Sciatic nerve (tissue), 2 donors: ENCODE data around the gene NR1H3. TPM values are rescaled to one million over a fixed set of nuclear protein-coding genes. Genes with fewer than 3 reads are reported as not detected.
"Not testable (repeated sequence)": the region's sequence is repeated elsewhere in the genome, so short reads cannot be mapped to it uniquely, and the experiment has no call there.

Experiments
- ATAC-seq: fragments of 200-7000 bp; cut with Tn5 transposase; one replicate; pipeline ENCODE4 v1.9.1; 2020; ENCODE audit warnings: mild to moderate bottlenecking, moderate library complexity
- DNase-seq: peaks from one replicate; pipeline ENCODE4 v3.0.0-alpha.2; 2020; ENCODE audit warnings: low spot score
- intact Hi-C: fragments of 100-400 bp; cut with DNase I; formaldehyde crosslinking; loops from one replicate; pipeline ENCODE4 v1.14.2; 2022
- total RNA-seq: library from RNA; stranded (reverse); fragmentation: NEBNext Ultra II Directional; extraction: Animal tissue kit (Norgen Biotek cat#: 25700); gene quantifications from one replicate; pipeline ENCODE4 v1.2.1, GENCODE V29; 2021
- donor health status: DM: no; HTN: no; CAD: no.
- donor health status: DM: no; HTN: no; CAD: no.

Gene NR1H3
- total RNA-seq, result 132 TPM

DNA sequence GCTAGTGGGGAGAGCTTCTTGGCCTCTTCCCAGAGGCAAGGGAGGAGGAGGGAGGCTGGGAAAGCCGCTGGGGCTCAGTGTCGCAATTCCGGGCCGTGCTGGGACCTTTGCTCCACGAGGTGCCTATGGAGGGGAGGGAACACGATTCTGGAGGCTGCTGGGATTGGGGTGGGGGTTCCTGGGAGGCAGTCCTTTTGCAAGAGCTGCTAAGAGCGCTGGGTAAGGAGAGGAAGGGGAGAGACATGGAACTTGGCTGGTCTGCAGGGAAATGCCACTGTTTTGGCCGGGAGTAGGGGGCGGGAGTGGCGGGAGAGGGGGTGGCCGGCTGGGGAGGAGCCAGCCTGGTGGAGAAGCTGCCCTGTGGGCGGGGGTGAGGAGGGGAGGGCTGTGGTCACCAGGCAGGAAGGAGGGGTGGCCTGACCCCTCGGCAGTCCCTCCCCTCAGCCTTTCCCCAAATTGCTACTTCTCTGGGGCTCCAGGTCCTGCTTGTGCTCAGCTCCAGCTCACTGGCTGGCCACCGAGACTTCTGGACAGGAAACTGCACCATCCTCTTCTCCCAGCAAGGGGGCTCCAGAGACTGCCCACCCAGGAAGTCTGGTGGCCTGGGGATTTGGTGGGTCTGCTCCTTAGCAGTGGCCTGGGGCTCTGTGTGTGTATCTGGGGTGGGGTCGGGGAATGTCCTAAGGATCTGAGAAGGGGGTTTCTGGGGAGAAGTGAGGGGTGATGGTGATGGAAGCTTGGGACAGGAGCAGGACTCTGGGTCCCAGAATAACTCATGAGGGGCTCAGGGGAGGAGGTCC is at the start of gene NR1H3:
NR1H3 (plus strand) TSS at position 480 of the 800 bp plus-strand sequence. CDS start 1,221 bp downstream, outside the sequence.
- DNase-seq (peak; percentile 90), ATAC-seq (peak; percentile 78)
- intact Hi-C loops, result loop anchor here (5.0 kb wide), 1 partner anchor 75 kb away; no protein-coding TSS in a partner anchor

GRCh38 chr11:47208008-47208552 is 49.7 kb upstream of the NR1H3 start:
- ATAC-seq, DNase-seq, intact Hi-C loops: not testable (repeated sequence)

DNA sequence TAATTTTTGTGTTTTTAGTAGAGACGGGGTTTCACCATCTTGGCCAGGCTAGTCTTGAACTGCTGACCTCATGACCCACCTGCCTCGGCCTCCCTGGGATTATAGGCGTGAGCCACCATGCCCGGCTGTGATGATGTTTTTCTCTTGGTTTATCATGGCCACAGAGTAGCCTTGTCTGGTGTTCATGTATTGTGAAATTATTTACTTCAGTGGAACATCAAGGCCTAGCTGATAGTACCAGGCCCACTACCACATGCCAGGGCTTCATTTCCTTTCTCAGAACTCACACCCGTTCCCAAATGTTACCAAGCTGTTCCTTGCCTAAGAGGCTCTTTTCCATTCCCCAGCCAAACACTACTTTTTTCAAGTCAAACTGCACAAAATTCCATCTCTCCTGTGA is 49.2 kb upstream of the NR1H3 start:
- intact Hi-C loops, result no loop called here
- no peak for ATAC-seq
- DNase-seq, result no peak

GRCh38 chr11:47212938-47213337 is 44.9 kb upstream of the NR1H3 start:
- intact Hi-C loops, result no loop called here
- no peak for ATAC-seq

DNA sequence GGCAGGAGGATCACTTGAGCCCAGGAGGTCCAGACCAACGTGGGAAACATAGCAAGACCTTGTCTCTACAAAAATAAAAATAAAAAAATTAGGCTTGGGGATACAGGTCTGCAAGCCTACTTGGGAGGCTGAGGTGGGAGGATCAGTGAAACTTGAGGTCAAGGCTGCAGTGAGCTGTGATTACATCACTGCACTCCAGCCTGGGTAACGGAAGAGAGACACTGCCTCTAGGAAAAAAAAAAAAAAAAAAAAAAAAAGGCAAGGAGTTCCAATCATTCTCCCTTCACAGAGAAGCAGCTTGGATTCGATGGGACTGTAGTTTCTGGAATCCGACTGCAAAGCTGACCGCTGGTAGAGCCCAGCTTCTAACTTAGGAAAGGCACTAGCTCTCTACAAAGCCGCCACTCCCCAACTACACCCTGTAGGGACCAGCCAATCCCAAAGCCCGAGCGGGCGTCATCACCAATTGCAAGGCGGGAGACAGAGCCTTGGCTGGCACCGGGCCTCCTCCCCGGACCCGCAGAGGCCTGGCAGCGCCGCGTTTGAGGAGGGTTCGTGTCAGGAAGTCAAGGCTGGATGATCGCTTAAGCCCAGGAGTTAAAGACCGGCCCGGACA is 43.7 kb upstream of the NR1H3 start:
- ATAC-seq (peak; percentile 93), DNase-seq (peak; percentile 94)
- intact Hi-C loops, result no loop called here

More at GRCh38 chr11:47212938-47213337, 44.9 kb upstream of the NR1H3 start:
- DNase-seq, result no peak

DNA sequence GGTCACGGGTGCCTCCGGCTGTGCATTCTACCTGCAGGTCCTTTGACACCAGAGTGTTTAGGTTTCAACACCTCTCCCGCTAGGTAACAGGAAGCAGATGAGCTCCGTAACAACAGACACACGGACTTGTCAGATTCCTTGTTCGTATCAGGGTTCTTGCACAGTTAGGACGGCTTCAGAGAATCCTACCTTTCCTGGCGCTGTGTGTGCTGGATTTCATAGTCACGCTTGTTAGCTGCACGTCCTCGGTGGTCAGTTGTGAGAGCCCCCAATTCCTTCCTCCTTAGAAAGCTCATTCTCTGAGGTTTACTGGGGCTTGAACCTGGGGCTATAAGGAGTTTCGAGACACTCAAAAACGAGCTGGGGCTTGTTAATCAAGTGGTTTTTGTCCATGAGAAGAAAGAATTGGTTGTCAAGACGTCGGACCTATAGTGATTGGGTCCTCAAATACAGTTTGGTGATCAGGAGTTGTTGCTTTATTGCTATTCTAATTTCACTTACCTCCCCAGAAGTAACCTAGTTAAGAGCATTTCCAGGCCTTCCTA is 42.4 kb upstream of the NR1H3 start:
- ATAC-seq (no peak), DNase-seq (no peak)
- intact Hi-C loops, result no loop called here

DNA sequence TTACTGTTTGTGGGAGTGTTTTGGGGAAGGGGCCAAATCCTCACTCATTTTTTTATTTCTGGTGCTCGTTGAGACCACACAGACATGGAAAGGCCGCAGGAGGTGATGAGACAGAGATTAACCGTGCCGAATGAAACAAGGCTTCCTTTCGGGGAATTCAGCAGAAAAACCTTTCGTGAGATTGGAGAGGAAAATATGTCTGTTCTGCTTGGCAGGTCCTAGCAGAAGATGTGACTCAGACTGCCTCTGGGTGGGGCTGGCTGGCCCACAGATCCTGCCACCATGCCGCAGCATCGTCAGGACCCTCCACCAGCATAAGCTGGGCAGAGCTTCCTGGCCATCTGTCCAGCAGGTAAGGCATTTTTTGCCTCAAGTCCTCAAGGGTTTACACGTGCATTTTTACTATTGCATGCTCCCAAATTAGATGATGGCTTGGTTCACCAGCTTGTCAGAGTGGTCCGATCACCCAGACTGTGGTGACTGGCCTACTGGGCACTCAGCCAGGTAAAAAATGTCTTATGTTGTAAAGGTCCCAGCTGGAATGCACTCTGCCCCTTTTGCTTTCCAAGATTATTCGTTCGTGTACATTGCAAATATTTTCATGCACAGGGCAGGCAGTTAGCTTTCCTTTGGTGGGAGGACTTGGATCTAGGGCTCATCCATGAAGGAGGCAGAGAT is 41.5 kb upstream of the NR1H3 start:
- intact Hi-C loops, result no loop called here
- ATAC-seq (no peak), DNase-seq (peak; percentile 70)

GRCh38 chr11:47220401-47220821 is 37.4 kb upstream of the NR1H3 start:
- DNase-seq (no peak), ATAC-seq (no peak)
- intact Hi-C loops, result no loop called here

DNA sequence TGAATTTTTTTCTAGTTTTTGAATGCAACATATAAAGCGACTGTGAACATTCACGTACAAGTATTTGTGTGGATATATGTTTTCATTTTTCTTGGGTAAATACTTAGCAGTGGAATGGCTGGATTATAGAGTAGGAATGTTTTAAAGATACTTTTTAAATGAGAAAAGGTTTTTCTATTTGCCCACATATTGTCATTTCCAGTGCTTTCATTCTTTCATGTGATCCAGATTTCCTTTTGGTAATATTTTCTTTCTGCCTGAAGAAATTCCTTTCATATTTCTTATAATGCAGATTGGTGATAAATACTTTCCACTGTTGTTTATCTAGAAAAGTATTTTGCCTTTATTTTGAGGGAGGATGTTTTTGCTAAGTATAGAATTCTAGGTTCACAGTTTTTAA is 35.1 kb upstream of the NR1H3 start:
- intact Hi-C loops, result no loop called here
- ATAC-seq (no peak), DNase-seq (no peak)

DNA sequence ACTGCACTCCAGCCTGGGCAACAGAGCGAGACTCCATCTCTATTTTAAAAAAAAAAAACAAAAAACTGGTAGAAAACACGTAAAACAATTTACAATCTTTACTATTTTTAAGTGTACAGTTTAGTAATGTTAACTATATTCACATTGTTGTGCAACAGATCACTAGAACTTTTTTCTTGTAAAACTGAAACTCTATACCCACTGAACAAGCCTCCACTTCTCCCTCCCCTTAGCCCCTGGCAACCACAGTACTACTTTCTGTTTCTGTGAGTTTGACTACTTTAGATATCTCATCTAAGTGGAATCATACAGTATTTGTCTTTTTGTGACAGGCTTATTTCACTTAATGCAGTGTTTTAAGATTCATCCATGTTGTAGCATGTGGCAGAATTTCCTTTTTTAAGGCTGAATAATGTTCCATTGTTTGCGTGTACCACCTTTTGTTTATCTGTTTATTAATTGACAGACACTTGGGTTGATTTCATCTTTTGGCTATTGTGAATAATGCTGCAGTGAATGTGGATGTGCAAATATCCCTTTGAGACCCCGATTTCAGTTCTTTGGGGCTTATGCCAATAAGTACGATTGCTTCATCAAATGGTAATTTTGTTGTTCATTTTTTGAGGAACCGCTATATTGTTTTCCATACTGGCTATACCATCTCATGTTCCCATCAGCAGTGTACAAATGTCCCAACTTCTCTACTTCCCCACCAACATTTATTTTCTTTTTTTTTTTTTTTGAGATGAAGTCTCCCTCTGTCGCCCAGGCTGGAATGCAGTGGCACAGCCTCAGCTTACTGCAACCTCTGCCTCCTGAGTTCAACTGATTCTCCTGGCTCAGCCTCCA is 32.0 kb upstream of the NR1H3 start:
- DNase-seq (no peak), ATAC-seq (no peak)
- intact Hi-C loops, result no loop called here

GRCh38 chr11:47229161-47229560 is 28.6 kb upstream of the NR1H3 start:
- DNase-seq (no peak), ATAC-seq (no peak)
- intact Hi-C loops, result no loop called here

DNA sequence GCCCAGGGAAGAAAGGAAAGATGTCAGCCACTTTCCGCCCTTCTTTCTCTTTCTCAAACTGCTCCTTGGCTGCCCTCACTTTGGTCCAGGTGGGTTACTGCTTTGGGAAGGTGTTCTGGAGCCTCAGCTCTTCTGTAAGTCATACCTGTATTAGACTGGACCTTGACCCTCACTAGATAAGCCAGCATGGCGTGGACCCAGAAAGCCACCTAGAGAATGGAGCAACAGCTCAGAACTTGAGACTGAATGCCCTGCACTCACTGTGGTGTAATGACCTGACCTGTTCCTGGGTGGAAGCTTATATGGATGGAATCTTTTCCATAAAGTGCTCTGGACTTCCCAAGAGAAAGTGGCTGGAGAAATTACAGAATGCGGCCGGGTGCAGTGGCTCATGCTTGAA is 24.7 kb upstream of the NR1H3 start:
- intact Hi-C loops, result no loop called here
- DNase-seq (no peak), ATAC-seq (no peak)

DNA sequence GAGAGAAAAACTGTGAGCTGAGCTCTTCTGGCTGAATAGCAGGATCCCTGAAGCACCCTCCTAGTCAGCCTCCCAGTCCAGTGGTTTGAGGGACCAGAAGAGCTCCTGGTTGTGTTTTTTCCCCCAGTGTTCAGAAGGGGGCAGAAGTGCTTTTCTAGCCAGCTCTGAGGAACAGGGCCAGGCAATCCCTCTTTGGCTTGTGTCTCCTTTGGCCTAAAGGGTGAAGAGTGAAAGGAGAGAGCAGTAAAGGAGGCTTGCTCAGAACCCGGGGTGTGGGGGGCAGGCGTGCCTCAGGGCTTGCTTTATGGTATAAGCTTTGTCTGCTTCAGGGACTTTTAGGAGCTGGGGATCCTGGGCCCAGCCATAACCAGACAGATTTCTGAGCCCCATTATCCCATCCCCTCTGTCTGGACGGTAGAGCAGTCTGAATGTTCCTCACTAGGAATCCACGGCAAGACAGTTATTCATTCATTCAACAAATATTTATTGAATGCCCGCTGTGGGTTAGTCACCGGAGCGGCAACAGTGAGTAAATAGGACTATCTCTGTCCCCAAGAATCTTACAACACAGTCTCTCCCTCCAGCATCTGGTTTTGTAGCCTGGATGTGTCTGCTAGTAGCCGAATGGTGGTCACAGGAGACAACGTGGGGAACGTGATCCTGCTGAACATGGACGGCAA is 23.7 kb upstream of the NR1H3 start:
- ATAC-seq (peak; percentile 82), DNase-seq (no peak)
- intact Hi-C loops, result no loop called here

DNA sequence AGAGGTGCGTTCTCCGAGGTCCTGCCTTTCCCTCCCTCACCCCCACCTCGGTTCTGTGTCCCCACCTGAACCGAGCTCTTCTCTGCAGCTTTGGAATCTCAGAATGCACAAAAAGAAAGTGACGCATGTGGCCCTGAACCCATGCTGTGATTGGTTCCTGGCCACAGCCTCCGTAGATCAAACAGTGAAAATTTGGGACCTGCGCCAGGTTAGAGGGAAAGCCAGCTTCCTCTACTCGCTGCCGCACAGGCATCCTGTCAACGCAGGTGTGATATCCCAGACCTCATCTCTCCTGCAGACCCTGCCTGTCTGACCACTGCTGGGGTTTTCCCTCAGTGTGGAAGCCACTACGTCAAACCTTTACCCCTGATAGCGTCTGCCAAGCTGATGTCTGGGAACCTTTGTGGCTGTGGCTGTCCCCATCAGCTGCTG is 23.1 kb upstream of the NR1H3 start:
- intact Hi-C loops, result no loop called here
- peak; percentile 39 for ATAC-seq
- no peak for DNase-seq

DNA sequence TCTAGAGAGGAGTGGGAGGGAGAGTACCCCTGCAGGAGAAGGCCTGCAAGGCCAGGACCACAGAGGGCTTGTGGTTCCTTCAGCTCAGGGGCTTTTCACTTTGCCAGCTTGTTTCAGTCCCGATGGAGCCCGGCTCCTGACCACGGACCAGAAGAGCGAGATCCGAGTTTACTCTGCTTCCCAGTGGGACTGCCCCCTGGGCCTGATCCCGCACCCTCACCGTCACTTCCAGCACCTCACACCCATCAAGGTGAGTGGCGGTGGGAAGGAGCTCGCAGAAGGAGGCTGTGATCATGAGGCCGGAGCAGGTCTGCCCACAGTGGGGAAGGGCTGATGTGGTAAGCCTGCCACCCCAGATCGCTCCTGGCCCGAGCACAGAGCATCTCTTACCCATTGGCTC is 22.6 kb upstream of the NR1H3 start:
- DNase-seq, result no peak
- no peak for ATAC-seq
- intact Hi-C loops, result no loop called here

GRCh38 chr11:47236482-47236881 is 21.3 kb upstream of the NR1H3 start:
- intact Hi-C loops, result no loop called here
- ATAC-seq (no peak), DNase-seq (no peak)

DNA sequence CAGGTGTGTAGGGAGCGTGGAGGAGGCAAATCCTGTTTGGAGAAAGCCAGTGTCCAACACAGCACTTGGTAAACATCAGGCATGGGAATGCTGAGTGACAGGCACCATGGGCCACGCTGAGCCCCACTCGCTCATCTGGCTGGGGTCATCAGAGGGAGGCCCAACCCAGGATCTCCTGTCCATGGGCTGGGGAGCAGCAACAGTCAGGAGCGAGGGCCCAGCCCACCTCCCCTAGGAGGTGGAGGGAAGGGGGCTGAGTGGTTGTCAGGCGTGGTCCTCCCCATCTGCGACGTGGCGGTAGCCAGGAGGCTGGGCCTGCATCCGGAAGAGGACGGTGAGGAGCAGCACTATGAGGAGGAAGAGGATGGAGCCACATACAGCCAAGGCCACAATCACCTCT is 17.9 kb upstream of the NR1H3 start:
- intact Hi-C loops, result no loop called here
- ATAC-seq (no peak), DNase-seq (no peak)

- intact Hi-C loops, result no loop called here
- DNase-seq (no peak), ATAC-seq (no peak)
Measured at GRCh38 chr11:47241841-47242301, 15.9 kb upstream of the NR1H3 start.
